Stimulated activated CD8-positive, alpha-beta memory T cell treated with anti-CD3 and anti-CD28 coated beads, Interleukin-2, amount 100 ng/mL, for 48 hours (primary cell): ENCODE data around the gene RTTN.
"Not testable (repeated sequence)": the region's sequence is repeated elsewhere in the genome, so short reads cannot be mapped to it uniquely, and the experiment has no call there.

Experiments used
- DNase-seq, 2 donors: peaks; one replicate each; pipeline ENCODE4 v3.0.0-alpha.2; 2020; ENCODE audit warnings: low read depth in 2 of 2

The RTTN gene

DNA sequence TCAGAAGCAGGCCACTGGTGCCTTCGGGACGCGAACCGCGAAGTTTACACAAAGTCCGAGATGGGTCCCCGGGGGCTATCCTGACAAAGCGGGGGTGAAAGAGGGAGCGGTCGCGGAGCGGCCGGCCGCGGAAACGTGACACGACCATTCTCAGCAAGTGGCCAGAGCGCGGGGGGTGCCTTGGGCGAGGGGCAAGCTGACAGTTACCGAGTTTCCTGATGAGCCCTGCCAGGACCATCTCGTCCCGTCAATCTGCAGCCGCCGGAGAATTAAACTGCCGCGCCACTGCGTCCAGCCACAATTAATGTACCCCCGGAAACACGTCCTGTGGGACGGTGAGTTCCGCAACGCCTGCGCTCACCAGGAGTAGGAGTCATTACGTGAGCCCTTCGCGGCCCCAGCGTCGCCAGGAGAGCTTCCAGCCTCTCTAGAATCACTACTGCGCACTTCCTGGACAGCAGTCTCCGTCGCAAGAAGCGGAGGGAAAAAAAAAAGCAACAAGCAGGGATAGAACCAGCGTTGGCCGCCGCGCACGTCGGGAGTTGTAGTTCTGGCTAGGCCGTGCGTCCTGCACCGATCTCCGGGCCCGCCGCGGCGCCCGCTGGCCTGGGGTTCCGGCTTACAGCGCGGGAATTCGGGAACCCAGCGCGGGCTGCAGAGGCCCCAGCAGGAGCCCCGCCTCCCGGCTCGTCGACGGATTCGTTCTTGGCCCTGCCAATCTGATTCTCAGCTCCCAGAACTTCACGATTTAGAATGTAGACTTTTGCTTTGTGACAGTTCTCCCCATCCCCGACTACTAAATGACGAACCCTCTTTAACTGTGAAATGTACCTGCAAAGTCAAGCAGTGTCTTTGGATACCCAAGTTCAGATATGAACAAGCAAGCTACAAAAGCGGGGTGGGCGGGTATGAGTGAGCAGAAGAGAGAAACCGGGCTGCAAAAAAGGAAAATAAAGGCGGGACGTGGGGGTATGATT lies at the start of gene RTTN:
RTTN (minus strand) TSS at position 267 of the 977 bp plus-strand sequence; CDS start at position 238, 29 bp downstream.
- DNase-seq: peak; percentile 86 to 91

DNA sequence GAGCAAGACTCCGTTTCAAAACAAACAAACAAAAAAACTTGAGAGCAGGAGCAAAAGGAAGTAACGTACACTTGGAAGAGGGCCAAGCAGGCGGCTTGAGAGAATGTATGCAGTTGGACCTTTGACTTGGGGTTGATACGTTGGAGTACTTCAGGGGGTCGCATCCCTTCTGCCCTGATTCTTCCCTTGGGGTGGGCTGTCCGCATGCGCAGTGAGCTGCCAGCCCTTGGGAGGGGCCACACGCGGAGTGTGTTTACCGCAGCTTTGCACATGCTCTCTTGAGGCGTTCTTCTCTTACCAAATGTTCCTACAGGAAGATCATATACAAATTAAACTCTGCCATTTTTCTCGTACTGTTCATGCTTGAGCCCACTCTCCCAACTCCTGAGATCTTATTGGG lies 45.3 kb upstream of the RTTN start:
- no peak for DNase-seq

- not testable (repeated sequence) for DNase-seq
These were observed 44.4 kb upstream of the RTTN start for GRCh38 chr18:70249861-70250260.

GRCh38 chr18:70249118-70249517 lies 43.6 kb upstream of the RTTN start:
- no peak for DNase-seq

DNA sequence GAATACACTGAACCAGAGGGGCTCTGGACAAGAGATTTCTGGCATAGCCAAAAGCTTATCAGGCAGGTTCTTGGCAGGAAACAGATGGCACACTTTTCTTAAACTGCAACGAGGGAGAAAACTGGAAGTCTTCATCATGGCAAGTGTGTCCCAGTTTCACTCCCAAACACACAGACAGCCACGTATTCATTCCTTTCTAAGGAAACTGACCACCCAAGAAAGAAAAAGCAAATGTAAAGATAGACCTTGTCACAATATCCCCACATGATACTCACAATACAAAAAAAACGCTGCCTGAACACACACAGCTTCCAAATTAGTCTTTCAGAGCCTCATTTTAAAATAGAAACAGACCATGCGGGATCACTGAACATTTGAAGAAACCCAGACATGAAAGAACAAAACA lies 40.6 kb upstream of the RTTN start:
- DNase-seq: no peak

DNA sequence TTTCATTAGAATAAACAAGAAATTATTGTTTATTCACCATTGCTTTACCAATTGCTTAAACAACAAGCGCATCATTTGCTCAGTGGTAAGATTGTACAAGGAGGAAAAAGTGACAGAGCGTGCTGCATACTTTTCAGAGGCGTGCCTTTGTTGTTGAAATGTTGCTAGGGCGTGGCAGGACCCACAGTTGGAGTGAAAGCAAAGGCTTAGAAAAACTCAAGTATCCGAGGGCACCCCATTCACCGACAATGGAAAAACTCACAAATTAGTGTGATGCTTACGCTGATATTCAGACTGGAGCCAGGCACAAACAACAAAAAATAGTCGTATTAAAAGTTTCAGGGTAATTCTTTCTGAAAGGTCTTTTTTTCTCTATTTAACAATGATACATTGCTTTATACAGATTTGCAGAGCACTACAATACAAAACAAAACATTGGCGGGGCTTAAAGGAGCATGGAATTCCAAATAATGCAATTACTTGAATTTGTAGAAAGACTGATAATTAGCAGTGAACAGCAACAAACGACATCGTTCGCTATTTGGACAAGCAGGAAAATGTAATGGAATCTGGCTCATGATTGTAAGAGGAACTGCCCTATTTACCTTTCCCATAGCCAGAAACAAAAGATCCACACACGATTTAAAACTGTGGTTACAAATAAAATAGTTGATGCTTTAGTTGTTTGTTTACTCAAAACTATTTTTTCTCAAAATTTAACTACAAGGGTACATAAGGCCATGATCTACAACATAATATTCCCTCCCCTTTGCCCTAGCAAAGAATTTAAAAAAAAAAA lies 37.8 kb upstream of the RTTN start:
- DNase-seq: no peak

DNA sequence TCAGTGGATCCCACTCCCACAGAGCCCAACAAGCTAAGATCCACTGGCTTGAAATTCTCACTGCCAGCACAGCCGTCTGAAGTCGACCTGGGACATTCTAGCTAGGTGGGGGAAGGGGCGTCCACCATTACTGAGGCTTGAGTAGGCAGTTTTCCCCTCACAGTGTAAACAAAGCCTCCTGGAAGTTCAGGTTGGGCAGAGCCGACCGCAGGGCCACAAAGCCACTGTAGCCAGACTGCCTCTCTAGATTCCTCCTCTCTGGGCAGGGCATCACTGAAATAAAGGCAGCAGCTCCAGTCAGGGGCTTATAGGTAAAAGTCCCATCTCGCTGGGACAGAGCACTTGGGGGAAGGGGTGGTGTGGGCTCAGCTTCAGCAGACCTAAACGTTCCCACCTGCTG lies 31.4 kb upstream of the RTTN start:
- not testable (repeated sequence) for DNase-seq

DNA sequence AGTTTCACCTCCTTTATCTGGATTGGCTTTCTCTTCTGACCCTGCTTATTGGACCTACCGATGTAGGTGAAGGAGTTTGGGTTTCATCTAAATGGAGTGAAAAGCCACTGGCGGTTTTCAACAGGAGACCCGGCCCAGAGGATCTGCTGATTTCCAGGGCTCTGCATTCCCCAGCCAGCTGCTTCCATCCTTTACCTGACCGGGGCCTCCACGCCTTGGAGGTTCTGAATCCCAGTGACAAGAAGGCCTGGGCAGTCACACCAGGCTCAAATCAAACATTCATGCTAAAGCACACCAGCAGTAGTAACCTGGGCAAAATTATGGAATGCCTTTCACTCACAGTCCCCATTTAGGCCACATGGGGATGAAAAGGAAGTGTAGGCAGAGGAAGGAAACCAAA lies 30.0 kb upstream of the RTTN start:
- DNase-seq: no peak

GRCh38 chr18:70234667-70235459 lies 29.4 kb upstream of the RTTN start:
- DNase-seq: no peak

- no peak for DNase-seq
These were observed 28.5 kb upstream of the RTTN start for GRCh38 chr18:70233974-70234373.

- DNase-seq: no peak
These were observed 26.8 kb upstream of the RTTN start for GRCh38 chr18:70232261-70232660.

- DNase-seq: no peak
These were observed 24.2 kb upstream of the RTTN start for GRCh38 chr18:70229639-70230038.

GRCh38 chr18:70228536-70228935 lies 23.0 kb upstream of the RTTN start:
- DNase-seq: no peak

- DNase-seq: no peak
These were observed 22.0 kb upstream of the RTTN start for GRCh38 chr18:70227438-70227837.

DNA sequence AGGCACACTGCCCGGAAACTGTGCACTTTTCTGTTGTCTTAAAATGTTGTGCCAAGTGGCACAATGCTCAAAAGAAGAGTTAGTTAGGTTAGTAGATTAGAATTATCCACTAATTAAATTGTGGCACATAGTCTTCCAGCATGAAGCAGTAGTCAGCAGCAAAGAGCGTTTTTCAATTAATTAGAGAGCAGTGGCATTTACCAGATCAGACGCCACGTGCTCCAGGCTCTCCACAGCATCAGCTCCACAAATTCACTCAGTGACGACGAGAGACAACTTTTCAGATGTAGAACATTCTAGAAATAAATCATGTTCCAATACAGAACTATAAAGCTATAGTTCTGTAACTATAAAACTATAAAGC lies 16.4 kb upstream of the RTTN start:
- no peak for DNase-seq

DNA sequence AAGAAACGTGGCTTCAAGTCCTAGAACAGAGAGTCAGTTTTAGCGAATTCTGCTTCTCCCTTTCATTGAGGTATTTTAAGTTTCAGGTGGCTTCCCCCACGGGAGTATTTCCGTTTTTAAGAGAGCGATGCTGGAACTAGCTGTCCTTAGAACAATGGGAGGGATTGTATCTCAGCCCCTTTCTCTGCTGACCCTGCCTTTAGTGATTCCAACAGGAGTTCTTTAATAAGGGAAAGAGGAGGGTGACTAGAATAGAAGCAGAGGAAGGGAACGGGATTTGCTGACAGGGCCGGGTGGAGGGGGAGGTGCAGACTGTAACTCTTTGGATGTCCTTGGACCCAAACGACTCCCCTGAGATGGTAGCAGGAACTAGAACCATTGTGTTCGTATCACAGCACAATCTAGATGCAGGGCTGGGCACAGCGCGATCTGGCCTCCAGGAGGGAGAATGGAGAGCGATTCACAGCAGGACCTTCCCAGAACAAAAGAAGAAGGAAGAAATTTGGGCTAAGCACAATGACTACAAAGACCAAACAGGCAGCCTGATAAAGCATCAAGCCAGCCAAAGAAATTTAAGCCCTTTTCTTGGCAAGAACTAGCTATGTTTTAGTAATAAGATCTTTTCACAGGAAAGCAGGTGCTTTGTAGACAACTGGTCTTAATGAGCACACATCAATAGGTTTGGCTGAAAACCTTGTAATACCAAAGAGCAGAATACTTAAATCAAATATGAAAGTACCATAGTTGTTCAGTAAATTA lies 15.8 kb upstream of the RTTN start:
- no peak for DNase-seq

DNA sequence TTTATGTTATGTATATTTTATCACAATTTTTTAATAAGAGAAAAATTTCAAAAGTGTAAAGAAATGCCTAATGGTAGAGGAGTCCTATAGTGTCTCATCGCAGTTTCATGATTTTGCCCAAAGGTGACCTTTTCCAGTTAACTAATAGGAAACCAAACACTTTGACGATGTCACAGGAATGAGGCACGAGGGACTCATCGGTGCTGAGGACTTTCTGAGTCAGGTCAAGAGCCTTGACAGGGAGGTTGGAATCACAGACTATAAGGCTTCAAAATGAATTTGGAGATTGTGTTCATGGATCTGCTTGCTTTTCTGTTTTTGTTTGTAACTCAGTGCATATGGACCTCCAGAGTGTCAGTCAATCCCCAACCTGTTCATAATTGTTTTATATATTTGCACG lies 15.1 kb upstream of the RTTN start:
- no peak for DNase-seq

- DNase-seq: no peak
These were observed 14.2 kb upstream of the RTTN start for GRCh38 chr18:70219688-70220087.

DNA sequence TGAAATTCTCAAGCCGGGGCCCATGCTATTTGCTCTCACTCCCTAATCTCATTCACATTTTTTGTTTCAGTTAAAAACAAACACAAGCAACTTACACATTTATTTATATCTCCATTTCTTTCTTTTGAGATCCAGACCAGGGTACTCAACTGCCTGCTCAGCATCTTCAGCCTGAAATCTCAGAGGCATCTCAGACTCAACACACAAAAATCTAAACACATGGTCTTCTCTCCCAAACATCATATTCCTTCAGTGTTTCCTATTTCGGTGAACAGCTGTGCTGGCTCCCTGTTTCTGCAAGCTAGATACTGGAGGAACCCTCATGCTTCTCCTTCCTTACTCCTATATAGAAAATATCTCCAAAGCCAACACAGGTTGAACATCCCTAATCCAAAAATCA lies 11.3 kb upstream of the RTTN start:
- no peak for DNase-seq

- DNase-seq: no peak
These were observed 1.7 kb upstream of the RTTN start for GRCh38 chr18:70207181-70207580.

DNA sequence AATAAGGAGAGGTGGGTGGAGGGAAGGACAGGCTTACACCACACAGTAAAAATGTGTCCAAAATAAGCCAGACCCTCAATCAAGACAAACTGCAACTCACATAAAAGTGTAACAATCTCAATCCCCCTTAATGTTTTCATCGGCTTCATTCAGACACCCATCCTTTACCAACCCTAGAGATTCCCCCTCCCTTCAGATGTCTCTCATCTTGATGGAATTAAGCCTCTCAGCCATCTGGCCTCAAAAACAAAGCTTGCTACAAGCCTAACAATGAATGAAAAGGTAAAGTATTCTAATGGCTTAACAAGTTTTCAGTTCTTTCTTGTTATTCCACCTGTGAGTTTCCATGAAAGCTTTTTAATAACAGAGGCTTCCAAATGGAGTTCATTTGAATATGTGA lies 5.2 kb downstream of the RTTN start:
- no peak for DNase-seq
